Subcutaneous abdominal adipose tissue (tissue), 5 donors: ENCODE measurements around the gene SPSB1.
A peak's percentile ranks its signal among the peaks of the same experiment; 100 is the strongest.

Experiments used
- H3K27ac ChIP-seq: one replicate; pipeline ENCODE4 v1.7.0; 2013; ENCODE audit warnings: low read depth, mild to moderate bottlenecking, inconsistent platforms, low read length, moderate library complexity
- H3K27me3 ChIP-seq, 5 donors: one replicate each; pipeline ENCODE4 v1.7.0; 2013; ENCODE audit warnings: low read length in 5 of 5, inconsistent platforms in 1 of 5; ENCODE audit not compliant: control insufficient read depth in 5 of 5, insufficient read depth in 4 of 5
- H3K36me3 ChIP-seq, 5 donors: one replicate each; pipeline ENCODE4 v1.7.0; 2013; ENCODE audit warnings: low read length in 5 of 5; ENCODE audit not compliant: control insufficient read depth in 5 of 5, insufficient read depth in 5 of 5
- H3K4me1 ChIP-seq, 5 donors: one replicate each; pipeline ENCODE4 v1.7.0; 2013; ENCODE audit warnings: low read length in 5 of 5, mild to moderate bottlenecking in 3 of 5, moderate library complexity in 1 of 5; ENCODE audit not compliant: control insufficient read depth in 5 of 5, insufficient read depth in 5 of 5
- H3K4me3 ChIP-seq, 5 donors: one replicate each; pipeline ENCODE4 v1.7.0; 2013; ENCODE audit warnings: low read length in 5 of 5, low read depth in 1 of 5
- H3K9ac ChIP-seq, 5 donors: one replicate each; pipeline ENCODE4 v1.7.0; 2013; ENCODE audit warnings: low read length in 5 of 5, mild to moderate bottlenecking in 4 of 5, moderate library complexity in 3 of 5
- H3K9me3 ChIP-seq, 5 donors: one replicate each; pipeline ENCODE4 v1.7.0; 2013; ENCODE audit warnings: low read length in 5 of 5; ENCODE audit not compliant: control insufficient read depth in 5 of 5
- donor health status: healthy.
- donor health status: healthy.
- donor health status: healthy.
- donor health status: healthy.
- donor health status: healthy.

The SPSB1 gene

DNA sequence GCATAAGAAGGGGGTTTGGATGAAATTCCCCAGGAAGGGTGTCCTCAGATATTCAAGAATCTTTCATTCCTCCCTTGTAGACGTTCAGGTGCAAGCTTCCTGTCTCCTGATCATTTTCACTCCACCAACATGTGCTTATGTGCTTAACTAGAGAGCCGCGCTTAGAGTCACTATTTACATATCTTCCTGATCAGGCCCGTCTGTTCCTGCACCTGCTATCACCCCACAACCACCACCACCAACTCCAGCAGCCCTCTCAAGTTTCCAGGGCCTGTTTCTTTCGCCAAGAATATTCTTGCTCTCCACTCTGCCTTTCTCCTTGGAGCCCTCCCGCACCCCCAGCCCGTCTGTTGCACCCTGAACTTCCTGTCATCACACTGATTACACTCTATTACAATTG, 113.4 kb downstream of the SPSB1 start:
- no peak overlapping the region for H3K9ac ChIP-seq
- H3K36me3 ChIP-seq = no peaks in the 10 kb centered on the region

DNA sequence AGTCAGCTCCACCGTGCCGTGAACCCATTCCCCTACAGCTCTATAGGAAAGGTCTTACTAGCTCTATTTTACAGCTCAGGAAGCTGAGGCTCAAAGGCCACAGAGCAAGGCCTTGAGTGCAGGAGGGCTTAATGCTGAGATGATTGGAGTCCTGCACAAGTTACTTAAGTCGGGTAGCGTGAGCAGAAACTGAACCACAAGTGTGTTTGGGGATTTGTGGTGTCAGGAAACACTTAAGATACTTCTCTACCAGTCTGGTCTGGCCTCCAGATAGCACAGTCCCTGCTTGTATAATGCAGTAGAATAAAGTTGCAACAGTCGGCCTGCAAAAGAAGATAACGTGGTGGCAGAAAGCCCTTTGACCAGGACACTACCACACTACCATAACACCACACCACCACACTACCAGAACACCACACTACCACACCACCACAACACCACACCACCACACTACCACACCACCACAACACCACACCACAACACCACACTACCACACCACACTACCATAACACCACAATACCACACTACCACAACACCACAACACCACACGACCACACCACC, 118.1 kb downstream of the SPSB1 start:
- H3K4me1 ChIP-seq = peaks cover 10 to 27% (median 25%) of the 10 kb centered on the region in 5 donors
- no peak overlapping the region for H3K9ac ChIP-seq
- peak overlapping the region; percentile 30 for H3K27ac ChIP-seq
- no peaks in the 10 kb centered on the region for H3K36me3 ChIP-seq
- H3K27me3 ChIP-seq = peaks cover 0 to 4% (median 0%) of the 10 kb centered on the region in 5 donors
- no peak overlapping the region for H3K4me3 ChIP-seq
- H3K9me3 ChIP-seq = no peaks in the 10 kb centered on the region

More for the DNA sequence above, 113.4 kb downstream of the SPSB1 start:
- Histone ChIP-seq H3K27me3 (no peaks in the 10 kb centered on the region), H3K4me1 (peaks cover 0 to 5% (median 0%) of the 10 kb centered on the region in 5 donors), H3K27ac (no peak overlapping the region), H3K9me3 (no peaks in the 10 kb centered on the region), H3K4me3 (no peak overlapping the region)

DNA sequence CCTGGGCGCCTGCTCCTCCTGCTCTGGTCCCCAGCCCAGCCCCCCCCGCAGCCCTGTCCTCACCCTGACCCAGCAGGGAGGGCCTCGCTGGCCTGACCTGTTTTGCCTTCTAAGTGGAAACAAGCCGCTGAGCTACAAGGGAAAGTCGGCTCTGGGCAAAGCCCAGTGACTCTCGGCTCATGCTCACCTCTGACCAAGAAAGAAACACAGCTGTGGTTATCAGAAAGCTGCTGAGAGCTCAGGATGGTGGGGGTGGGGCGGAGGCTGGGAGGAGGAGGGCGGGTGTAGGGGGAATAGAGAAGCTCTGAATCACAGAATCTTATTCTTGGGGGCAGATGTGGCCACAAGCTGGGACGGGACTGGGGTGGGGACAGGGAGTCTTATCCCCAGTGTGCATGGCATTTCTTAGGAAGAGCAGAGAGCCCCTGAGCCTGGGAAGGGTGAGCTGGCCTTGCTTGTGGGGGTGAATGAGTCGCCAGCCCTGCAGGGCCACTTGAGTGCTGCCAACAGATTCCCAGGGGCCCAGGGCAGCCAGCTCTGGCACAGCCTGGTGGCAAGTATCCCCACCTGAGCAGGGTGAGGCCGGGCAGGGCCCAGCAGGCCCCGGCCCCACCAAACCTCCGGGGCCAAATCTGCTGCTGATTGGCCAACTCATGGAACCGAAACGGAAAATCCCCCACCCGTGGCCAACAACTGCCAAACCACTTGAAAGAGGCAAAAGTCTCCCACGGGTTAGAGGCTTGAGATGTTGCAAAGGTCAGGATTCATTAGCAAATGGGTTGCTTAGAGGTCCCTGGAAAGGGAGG, 120.6 kb downstream of the SPSB1 start:
- Histone ChIP-seq H3K27me3 (peaks cover 0 to 4% (median 0%) of the 10 kb centered on the region in 5 donors), H3K36me3 (no peaks in the 10 kb centered on the region), H3K4me3 (peak overlapping the region in 1 of 5 donors; percentile 2), H3K9ac (peak overlapping the region in 4 of 5 donors; percentile 60 to 81 (median 74)), H3K27ac (peak overlapping the region; percentile 93), H3K4me1 (peaks cover 10 to 27% (median 25%) of the 10 kb centered on the region in 5 donors), H3K9me3 (no peaks in the 10 kb centered on the region)

DNA sequence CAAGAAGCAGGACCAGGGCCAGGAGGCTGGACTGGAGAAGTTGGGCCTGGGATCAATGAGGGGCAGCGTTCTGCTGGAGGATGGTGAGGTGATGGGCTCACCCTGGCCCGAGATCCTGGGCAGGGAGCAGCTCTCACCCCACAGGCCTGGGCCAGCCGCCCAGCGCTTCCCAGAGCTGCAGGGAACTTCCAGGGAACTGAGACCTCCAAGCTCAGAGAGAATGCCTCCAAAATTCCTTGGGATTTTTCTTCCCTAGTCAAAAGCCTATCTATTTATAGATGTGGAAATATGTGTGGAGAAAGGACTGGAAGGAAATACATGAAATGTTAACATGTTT, 121.2 kb downstream of the SPSB1 start:
- Histone ChIP-seq H3K36me3 (no peaks in the 10 kb centered on the region), H3K4me3 (no peak overlapping the region), H3K9ac (peak overlapping the region in 3 of 5 donors; percentile 69 to 81 (median 78)), H3K27ac (peak overlapping the region; percentile 93), H3K27me3 (peaks cover 0 to 4% (median 0%) of the 10 kb centered on the region in 5 donors), H3K9me3 (no peaks in the 10 kb centered on the region), H3K4me1 (peaks cover 10 to 30% (median 25%) of the 10 kb centered on the region in 5 donors)

DNA sequence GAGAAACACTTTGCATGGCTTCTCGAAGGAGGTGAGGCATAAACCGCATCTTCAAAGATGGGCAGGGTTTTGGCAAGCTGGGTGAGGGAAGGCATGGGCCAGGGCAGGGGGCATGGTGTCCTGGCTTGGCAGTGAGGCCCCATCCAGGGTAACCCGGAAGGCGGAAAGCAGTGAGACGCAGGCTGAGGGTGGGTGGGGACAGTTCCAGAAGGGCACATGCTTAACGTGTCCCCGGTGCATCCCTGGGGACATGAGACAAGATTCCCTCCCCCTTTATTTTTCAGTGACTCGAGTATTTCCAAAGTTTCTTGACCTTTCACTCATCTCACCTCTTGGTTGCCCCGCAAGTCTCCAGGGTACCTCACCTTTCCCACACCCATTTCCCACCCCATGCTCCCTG, 123.8 kb downstream of the SPSB1 start:
- Histone ChIP-seq H3K27me3 (peaks cover 0 to 4% (median 0%) of the 10 kb centered on the region in 5 donors), H3K9ac (no peak overlapping the region), H3K4me3 (no peak overlapping the region), H3K9me3 (no peaks in the 10 kb centered on the region), H3K36me3 (no peaks in the 10 kb centered on the region), H3K4me1 (peaks cover 10 to 41% (median 38%) of the 10 kb centered on the region in 5 donors), H3K27ac (no peak overlapping the region)

DNA sequence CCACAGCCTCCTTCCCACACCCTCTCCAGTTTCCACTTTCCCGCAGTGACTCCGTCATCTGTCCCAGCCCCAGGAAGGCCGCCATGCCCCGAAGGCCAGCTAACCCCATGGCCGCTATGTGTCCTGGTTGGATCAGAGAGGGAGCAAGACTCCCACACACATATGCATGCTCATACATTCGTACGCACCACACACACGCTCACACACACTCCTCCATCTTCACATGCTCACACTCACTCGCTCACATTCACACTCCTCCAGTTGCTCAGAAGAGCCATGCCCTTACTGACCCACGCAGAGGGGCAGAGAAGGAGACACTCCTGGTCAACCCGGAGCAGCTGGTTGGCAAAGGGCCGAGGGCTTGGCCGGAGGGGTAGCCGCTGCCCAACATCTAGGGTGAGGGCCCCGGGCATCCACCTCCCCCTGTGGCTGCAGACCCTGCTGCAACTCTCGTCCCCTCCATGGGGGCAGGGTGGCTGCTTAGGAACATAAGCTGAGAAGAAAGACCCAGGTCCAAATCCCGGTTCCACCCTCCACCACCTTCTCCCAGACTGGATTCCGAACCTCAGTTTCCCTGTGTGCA, 124.3 kb downstream of the SPSB1 start:
- H3K9me3 ChIP-seq = no peaks in the 10 kb centered on the region
- H3K4me1 ChIP-seq = peaks cover 10 to 41% (median 38%) of the 10 kb centered on the region in 5 donors
- no peak overlapping the region for H3K4me3 ChIP-seq
- no peak overlapping the region for H3K9ac ChIP-seq
- no peaks in the 10 kb centered on the region for H3K36me3 ChIP-seq
- peaks cover 0 to 4% (median 0%) of the 10 kb centered on the region in 5 donors for H3K27me3 ChIP-seq
- no peak overlapping the region for H3K27ac ChIP-seq

DNA sequence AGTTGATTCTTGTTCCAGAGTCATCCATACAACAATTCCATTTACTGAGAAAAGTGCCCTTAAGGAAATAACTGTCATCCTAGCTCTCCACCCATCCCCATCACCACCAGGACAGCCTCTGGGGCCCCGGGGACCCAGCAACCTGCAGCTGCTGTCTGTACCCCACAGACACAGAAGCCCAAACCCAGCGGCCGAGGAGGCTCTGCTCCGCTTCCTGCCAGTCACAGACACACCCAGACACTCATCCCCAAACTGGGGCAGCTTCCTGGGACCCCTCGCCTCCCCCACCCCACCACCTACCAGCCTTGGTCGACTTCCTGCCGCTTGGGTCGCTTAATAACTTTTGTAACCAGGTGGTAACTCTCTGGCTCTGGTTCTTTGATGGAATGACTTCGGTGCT, 125.0 kb downstream of the SPSB1 start:
- Histone ChIP-seq H3K4me1 (peaks cover 10 to 37% (median 33%) of the 10 kb centered on the region in 5 donors), H3K4me3 (no peak overlapping the region), H3K9me3 (no peaks in the 10 kb centered on the region), H3K27me3 (peaks cover 0 to 4% (median 0%) of the 10 kb centered on the region in 5 donors), H3K9ac (no peak overlapping the region), H3K27ac (no peak overlapping the region), H3K36me3 (no peaks in the 10 kb centered on the region)

DNA sequence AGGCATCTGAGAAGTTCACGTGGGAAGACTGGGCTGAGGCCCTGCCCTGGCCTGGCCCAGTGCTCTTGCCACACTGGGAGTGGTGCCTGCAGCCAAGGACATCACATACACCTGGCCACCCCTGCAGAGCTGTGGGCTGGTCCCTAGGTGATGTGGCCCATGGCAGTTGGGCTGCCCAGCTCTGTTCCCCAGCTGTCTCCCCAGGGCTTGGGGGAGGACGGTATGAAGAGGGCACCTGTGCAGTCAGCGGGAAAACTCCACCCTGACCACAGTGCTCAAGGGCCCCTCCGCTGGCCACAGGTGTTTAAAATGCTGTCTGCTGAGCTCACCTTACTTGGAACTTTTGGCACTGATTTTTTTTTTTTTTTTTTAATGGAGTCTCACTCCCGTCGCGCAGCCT, 126.2 kb downstream of the SPSB1 start:
- Histone ChIP-seq H3K9ac (no peak overlapping the region), H3K4me1 (peaks cover 5 to 33% (median 28%) of the 10 kb centered on the region in 5 donors), H3K27ac (no peak overlapping the region), H3K27me3 (peaks cover 0 to 3% (median 0%) of the 10 kb centered on the region in 5 donors), H3K9me3 (no peaks in the 10 kb centered on the region), H3K36me3 (no peaks in the 10 kb centered on the region), H3K4me3 (no peak overlapping the region)
